GM18508 (cell line): Measurements from ENCODE around the gene NEU1.
"Not testable (repeated sequence)": the region's sequence is repeated elsewhere in the genome, so short reads cannot be mapped to it uniquely, and the experiment has no call there.

Experiments
- ATAC-seq: cut with Tn5 transposase; IDR thresholded peaks from one replicate; pipeline ENCODE4 v1.9.1; 2021; ENCODE audit warnings: moderate number of reproducible peaks; ENCODE audit not compliant: insufficient read depth, unreplicated experiment

The NEU1 gene

DNA sequence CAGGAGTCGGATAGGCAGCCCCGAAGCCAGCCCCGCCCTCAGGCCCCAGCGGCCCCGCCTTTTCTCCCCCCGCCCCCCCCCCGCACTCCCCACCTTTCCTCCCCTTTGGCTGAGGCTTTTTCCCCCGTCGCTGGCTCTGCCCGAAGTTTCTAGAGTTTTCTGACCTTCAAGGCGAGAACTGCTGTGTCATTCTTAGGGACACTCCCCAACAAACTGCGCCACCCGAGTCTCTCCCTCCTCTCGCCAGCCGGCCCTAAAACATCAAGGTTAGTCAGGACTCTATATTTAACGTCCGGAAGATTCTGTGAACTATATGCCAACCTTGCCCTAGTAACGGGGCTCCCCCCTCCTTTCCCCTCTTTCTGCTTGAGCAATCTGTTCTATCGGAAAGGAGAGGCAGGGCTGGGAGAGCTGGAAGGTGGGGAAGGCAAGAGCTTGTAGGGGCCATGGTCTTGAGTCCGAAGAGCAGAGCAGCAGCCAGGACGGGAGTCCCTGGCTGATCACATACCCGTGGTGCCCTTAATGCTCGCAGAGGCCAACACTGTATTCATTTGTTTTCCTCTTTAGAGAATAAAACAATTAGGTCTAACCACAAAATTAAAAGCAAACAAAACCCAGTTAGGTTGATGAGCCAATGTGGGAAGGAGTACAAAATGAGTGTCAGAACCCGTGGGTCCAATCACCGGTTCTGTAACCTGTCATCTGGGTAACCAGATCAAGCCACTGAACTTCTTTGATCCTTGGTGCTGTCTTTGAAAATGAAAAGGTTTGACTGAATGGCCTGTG lies 40.4 kb downstream of the NEU1 start:
- no peak for ATAC-seq

GRCh38 chr6:31821301-31822035 lies 41.2 kb downstream of the NEU1 start:
- no peak for ATAC-seq

DNA sequence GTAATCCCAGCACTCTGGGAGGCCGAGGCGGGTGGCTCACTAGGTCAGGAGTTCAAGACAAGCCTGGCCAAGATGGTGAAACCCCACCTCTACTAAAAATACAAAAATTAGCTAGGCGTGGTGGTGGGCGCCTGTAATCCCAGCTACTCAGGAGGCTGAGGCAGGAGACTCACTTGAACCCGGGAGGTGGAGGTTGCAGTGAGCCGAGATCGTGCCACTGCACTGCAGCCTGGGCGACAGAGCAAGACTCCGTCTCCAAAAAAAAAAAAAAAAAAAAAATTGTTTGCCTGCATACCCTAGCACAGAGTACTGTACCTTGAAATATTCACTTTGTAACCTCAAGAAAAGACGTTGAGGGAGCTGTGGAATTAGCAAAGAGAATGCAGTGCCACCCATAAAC lies 42.2 kb downstream of the NEU1 start:
- ATAC-seq = not testable (repeated sequence)

DNA sequence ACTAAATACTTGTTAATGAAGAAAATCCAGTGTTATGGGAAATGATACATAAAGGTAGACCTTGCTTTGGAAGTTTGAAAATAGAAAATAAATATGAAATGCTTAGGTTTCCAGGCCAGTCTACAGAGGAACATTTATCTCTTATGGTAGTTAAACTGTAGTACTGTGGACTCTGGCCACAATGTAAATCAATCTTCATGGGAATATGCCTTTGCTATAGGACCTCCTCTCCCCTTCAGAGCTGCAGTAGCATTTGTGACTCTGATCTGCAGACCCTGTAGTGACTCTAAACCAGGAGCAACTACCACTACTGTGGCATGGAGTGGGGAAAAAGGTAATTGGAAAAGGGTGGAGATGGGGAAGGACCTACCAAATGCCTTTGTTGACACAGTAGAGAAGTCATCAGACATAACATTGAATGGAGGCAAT lies 42.7 kb downstream of the NEU1 start:
- ATAC-seq = no peak

DNA sequence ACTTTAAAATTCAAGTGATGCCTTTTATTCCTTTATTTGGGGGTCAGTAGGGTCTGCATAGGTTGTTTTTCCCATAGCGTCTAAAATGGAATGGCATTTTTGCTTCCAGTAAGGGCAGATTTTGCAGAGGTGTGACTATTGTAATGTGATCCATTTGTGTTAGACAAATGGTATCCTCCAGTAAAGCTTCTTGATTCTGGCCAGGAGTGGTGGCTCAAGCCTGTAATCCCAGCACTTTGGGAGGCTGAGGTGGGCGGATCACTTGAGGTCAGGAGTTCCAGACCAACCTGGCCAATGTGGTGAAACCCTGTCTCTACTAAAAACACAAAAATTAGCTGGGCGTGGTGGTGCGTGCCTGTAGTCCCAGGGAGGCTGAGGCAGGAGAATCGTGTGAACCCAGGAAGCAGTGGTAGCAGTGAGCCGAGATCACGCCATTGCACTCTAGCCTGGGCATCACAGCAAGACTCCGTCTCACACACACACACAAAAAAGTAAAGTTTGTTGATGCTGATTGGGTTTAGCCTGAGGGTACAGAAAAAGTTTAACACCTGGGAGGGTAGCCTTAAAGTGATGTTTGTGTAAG lies 44.6 kb downstream of the NEU1 start:
- not testable (repeated sequence) for ATAC-seq

DNA sequence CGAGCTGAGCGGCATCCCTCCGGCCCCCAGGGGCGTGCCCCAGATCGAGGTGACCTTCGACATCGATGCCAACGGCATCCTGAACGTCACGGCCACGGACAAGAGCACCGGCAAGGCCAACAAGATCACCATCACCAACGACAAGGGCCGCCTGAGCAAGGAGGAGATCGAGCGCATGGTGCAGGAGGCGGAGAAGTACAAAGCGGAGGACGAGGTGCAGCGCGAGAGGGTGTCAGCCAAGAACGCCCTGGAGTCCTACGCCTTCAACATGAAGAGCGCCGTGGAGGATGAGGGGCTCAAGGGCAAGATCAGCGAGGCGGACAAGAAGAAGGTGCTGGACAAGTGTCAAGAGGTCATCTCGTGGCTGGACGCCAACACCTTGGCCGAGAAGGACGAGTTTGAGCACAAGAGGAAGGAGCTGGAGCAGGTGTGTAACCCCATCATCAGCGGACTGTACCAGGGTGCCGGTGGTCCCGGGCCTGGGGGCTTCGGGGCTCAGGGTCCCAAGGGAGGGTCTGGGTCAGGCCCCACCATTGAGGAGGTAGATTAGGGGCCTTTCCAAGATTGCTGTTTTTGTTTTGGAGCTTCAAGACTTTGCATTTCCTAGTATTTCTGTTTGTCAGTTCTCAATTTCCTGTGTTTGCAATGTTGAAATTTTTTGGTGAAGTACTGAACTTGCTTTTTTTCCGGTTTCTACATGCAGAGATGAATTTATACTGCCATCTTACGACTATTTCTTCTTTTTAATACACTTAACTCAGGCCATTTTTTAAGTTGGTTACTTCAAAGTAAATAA lies 45.3 kb downstream of the NEU1 start:
- ATAC-seq = not testable (repeated sequence)

DNA sequence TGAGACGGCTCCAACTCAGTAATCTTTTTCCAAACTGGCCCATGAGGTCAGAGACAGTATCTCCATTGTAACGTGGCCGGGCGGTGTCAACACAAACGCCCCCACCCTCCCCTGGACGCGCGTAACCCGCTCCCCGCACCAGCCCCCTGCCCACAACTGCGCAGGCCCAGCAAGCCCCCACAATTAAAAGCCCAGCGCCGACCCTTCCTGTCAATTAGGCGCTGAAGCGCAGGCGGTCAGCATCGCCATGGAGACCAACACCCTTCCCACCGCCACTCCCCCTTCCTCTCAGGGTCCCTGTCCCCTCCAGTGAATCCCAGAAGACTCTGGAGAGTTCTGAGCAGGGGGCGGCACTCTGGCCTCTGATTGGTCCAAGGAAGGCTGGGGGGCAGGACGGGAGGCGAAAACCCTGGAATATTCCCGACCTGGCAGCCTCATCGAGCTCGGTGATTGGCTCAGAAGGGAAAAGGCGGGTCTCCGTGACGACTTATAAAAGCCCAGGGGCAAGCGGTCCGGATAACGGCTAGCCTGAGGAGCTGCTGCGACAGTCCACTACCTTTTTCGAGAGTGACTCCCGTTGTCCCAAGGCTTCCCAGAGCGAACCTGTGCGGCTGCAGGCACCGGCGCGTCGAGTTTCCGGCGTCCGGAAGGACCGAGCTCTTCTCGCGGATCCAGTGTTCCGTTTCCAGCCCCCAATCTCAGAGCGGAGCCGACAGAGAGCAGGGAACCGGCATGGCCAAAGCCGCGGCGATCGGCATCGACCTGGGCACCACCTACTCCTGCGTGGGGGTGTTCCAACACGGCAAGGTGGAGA lies 47.4 kb downstream of the NEU1 start, which contains the start of the genes HSPA1A and HSPA1L:
HSPA1A (plus strand) TSS at position 519 of the 814 bp plus-strand sequence; CDS start at position 733, 214 bp downstream.
HSPA1L (minus strand) TSS at position 259 of the 814 bp plus-strand sequence. CDS start 3,311 bp downstream, outside the sequence.
- ATAC-seq = no peak

GRCh38 chr6:31814677-31815024 lies 48.0 kb downstream of the NEU1 start:
- no peak for ATAC-seq

DNA sequence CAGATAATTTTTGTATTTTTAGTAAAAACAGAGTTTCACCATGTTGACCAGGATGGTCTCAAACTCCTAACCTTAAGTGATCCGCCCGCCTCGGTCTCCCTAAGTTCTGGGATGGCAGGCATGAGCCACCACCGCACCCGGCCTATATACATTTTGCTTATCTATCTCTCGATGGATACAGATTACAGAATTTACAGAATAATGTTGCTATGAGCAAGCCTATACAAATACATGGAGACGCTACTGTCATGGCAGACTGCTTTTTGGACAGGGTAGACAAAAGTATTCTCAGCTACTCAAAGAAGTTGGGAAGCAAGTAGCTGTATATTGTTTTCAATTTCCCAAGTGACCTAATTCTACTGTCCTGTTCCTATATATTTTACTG lies 49.2 kb downstream of the NEU1 start:
- no peak for ATAC-seq

DNA sequence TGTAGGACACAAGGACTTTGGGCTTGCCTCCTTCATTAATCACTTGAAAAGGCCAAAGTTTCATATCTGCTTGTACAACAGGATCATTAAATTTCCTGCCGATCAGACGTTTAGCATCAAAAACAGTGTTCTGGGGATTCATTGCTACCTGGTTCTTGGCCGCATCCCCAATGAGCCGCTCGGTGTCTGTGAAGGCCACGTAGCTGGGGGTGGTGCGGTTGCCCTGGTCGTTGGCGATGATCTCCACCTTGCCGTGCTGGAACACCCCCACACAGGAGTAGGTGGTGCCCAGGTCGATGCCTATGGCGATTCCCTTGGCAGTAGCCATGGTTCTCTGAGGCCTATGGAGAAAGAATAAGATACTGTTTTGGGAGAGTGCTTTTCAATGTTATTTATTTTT lies 51.0 kb downstream of the NEU1 start:
- no peak for ATAC-seq

DNA sequence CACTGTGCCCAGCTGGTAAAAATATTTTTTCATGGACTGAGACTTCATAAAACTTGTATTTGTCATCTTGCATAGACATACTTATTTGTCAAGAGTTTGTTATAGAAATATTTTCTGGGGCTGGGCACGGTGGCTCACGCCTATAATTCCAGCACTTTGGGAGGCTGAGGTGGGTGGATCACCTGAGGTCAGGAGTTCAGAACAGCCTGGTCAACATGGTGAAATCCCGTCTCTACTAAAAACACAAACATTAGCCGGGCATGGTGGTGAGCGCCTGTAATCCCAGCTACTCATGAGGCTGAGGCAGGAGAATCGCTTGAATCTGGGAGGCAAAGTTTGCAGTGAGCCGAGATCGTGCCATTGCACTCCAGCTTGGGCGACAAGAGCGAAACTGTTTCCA lies 54.0 kb downstream of the NEU1 start:
- ATAC-seq = not testable (repeated sequence)
